T-helper 2 cell (primary cell): ENCODE data around the gene LRRTM4.
"Not testable (repeated sequence)": the region's sequence is repeated elsewhere in the genome, so short reads cannot be mapped to it uniquely, and the experiment has no call there.

Source experiments
- DNase-seq, 5 experiments: peaks; one replicate each; pipeline versions ENCODE4 v3.0.0 to v3.0.0-alpha.2; 2012 to 2022

Gene LRRTM4

DNA sequence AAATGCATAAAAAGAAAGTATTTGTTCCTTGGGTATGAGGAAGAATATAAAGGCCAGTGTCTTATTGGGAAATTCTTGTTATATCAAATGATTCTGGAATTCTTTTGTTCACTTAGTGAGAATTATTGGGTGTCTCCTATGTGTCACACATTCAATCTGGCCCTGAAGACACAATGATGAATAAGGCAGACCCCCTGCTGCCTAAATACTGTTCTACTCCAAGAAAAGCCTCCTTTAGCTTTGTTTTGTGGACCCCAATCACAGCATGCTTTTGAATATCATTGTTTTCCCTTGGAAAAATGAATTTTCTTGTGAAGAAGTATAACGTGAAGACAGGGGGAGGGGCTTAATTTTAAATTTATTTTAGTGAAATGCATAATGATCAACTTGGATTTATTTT lies 682.4 kb downstream of the LRRTM4 start:
- no peak for DNase-seq

DNA sequence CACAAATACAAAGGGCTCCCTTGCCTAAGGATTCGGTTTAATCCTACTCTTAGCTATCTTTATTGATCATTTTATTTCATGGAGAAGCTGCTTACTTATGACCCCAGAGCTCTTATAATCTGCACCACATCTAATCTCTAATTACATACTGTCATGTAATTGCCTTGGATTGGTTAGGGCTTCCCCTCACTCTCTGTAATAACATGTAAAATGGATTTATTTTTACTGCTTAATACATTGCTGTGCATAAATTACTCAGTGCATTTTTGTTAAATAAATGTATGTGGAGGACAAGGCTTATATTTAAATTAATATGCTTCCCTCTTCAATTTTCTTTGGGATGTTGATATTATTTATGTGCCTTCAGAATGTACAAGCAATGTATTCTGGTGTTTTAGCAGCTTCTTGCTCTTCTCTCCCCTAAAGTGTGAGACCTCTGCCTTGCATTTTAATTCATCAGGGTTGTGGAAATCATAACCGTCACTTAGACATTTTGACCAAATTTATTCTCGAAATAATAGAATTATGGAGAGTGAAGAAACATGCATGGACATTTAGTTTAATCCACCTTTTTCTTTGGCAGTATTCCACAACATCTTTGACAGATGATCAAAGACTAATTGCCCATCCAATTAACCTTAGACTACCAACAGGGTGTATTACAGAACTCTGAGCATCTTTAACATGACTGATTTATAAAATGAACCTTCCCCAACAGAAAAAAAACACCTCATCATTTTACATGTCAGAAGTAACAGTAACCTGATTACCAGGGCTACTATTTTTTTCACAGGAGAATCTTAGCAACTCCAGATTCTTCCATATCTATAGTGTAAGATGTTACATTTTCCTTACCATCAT lies 692.6 kb downstream of the LRRTM4 start:
- DNase-seq, result no peak

DNA sequence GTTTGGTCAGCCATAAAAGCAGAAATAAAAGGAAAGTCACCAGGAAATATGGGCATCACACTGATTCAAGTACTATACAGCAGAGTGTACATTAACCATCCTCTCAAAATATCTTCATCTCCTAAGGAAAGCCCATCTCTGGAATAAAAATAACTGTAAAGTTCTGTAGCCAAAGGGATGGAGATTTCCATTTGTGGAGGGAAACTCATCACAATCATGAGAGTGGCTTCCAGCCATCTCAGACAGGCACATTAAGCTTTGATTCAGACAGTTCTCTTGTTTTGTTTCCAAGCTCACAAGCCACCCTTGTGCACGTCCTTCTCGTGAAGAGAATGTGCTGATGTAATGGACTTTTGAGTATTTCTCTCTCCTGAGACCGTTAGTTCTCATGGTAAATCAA lies 695.5 kb downstream of the LRRTM4 start:
- DNase-seq, result no peak

DNA sequence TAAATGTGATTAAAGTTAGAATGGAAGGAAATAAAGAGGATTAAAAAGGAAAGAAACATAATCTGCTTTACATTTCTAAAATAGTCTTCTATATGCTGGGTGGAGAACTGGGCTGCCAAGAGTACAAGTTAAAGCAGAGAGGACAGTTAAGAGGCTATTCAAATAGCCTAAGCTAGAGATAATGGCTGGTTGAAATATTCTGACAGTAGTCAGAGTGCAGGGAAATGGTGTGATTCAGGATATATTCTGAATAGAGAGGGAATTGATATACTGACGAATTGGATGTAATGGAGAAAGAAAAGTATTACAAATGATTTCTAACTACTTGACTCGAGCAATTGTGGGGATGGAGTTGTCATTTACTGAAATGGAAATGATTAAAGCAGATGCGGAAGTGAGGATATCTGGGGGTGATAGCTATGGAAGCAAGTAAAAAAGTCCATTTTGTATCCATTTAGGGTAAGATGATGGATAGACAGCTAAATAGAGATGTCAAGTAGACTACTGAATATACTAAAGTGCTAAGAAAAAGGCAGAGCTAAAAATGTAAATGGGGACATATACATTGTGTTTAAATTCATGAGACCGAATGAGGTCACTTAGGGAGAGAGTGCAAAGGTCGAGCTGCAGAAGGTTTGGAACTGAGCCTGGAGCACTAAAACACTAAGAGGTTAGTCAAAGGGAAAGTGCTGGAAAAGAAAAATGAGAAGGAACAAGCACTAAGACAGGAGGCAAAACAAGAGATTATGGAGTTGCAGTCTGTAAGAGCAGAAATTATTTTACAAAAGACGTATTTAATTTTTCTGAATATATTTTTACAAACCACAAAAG lies 696.8 kb downstream of the LRRTM4 start:
- DNase-seq, result no peak

DNA sequence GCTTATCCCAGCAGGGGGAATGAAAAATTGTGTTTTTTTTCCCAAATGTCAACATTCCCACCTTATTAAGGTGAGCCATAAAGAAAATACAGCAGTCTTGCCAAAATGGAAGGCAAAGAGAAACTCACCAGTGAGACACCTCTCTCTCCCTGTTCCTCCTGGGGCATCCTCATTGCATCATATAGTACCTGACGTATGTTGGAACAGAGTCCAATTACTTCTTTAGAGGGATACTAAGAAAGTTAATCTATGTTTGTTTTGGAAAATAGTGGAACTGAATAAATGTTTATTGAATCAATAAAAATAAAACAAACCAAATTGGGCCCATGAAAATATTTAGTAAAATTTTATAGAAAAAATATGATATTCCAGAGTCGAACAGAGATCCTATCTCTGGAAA lies 700.4 kb downstream of the LRRTM4 start:
- DNase-seq, result no peak

DNA sequence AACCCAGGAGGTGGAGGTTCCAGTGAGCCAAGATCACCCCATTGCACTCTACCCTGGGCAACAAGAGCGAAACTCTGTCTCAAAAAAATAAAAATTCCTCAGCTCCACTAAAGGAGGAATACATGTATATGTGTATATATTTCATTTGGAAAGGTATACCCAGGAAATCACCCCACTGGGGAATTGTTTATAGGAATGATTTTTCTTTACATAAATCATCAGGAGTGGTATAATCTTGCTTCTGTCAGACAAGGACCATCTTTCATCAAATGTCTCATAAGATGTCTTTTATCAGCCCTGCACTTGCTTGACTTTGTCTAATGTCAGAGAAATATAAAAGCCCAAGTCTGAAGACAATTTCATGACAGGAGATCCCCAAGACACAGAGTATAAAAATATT lies 709.1 kb downstream of the LRRTM4 start:
- DNase-seq, result no peak

DNA sequence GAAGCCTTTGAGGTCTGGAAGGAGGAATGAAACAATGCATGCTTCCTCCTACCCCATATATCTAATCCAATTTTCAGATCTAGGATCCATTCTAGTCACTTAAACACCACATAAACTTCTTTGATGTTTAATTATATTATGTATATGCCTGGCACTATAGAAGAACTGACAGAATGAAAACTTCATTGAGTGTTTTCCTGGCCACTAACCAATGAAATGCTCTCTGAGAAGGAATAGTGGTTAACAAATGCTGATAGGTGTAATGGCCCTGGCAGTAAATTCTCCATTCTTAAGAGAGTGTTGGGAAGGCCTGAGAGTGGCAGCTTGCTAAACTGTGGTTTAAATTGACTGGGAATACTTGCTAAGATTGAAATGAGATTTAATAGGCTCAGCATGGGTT lies 710.0 kb downstream of the LRRTM4 start:
- no peak for DNase-seq

DNA sequence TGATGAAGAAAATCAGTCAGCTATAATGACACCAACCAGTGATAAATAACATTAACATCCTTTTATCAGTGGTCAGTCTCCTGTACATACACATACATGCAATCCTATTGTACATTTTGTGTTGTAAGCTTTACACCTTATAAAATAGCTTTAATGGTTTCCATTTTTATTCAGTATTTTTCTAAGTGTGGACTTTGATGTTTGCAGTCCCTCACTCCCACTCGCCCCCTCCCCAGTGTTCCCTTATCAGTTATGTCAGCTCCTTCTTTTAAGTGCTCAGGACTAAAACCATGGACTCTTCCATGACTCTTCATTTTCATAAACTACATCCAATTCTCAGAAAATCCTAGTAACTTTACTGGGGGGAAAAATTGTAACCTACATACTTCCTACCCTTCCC lies 713.0 kb downstream of the LRRTM4 start:
- DNase-seq, result no peak

DNA sequence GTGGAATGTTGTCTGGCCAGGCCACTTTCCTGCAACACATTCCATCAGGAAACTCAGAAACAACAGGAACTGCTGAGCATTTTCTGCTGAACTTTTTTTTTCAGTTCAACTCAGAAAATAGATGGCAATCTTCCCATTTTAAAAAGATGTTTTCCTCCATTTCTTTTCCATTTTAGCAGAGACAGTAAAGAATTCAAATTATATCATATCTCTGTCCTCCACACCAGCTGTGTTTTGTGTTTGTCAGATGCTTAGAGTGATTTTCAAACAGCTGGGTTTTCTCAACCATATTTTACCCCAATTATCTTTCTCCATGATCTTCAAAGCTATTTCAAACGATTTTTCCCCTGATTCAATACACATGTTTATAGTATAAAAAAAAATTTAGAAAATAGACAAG lies 713.4 kb downstream of the LRRTM4 start:
- no peak for DNase-seq

DNA sequence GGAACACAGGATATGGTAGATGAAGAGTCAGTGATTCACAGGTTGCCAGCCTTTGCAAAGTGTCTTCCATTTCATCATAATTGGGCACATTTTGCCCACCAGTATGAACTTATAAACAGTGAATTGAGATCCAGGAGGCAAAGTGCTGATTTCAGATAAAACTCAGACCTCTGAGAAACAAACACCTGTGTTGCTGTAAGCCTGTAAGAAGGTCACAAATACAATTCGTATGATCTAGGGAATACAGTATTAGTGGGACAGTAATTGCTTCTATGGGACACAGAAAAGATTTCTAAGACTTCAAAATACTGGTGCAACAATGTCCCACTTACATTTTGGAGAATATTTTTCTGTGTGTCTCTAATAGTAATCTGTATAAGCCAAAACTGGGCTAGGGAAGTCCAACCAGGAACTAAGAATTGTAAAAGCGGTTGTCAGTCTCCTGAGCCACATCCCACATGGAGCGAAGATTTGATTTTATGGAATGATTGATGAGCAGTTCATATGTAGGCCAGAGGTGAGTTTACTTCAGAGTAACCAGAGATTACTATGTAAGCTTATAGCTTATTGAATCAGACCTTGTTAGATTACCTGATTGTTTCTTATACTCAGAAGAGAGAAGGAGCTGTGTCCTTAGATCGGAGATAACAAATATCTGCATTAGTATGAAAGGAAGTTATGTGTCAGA lies 728.4 kb downstream of the LRRTM4 start:
- no peak for DNase-seq

DNA sequence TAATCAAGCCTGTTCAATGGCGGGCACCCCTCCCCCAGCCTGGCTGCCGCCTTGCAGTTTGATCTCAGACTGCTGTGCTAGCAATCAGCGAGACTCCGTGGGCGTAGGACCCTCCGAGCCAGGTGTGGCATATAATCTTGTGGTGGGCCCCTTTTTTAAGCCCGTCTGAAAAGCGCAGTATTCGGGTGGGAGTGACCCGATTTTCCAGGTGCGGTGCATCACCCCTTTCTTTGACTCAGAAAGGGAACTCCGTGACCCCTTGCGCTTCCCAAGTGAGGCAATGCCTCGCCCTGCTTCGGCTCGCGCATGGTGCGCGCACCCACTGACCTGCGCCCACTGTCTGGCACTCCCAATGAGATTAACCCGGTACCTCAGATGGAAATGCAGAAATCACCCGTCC lies 740.9 kb downstream of the LRRTM4 start:
- not testable (repeated sequence) for DNase-seq

DNA sequence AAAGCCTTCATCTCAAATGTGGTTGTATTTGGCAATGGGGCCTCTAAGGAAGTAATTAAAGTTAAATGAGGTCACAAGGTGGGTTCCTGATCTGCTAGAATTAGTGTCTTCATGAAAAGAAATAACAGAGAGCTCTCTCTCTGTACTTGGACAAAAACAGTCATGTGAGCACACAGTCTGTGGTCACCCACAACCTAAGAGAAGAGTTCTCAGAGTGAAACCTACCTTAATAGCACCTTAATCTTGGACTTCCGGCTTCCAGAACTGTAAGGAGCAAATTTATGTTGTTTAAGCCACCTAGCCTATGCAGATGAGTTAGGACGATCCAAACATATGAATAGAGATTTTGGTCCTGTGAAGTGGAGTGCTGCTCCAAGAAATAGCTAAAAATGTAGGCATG lies 758.9 kb downstream of the LRRTM4 start:
- DNase-seq, result no peak

DNA sequence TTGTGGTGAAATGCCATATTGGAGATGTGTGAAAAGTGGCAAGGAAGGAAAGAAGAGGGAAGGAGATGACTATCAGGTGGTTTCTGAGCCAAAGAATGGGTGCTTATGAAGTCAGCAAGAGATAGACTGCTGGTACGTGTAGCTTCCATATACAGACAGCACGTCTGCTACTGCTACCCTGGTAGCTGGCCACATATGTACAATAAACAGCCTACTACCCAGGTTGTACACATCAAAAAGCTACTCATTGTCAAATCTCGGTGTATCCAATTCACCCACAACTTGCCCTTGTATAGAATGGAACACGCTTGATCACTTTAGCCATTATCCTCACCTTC lies 761.8 kb downstream of the LRRTM4 start:
- DNase-seq, result no peak

DNA sequence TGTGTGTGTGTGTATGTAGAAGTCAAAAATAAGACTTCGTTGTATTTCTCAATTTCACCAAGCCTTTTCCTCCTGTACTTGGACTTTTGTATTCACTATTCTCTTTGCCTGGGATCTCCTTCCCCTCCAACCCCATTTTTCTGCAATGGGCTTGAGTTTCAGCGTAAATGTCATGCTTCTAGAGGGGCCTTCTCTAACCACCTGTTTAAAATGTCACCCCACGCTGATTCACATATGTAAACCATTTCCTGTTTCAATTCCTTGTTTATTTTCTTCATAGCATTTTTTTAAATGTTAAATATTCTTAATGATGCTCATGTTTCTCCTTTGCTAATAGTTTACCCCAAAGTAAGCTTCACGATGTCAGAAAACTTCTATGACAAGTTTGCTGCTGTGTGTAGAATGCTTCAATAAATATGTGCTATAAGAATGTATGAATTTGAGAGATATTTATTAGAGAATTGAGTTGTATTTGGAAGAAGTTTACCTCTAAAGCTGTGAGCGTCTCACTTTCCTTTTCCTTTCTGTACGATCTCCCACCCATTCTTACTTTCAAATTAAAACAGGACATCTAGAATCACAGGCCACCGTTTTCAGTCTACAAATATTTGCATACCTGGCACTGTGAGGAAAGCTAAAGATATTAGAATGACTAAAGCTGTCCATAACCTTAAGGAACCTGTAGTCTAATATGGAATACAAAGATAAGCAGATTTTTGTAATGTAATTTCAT lies 762.4 kb downstream of the LRRTM4 start:
- DNase-seq, result no peak

DNA sequence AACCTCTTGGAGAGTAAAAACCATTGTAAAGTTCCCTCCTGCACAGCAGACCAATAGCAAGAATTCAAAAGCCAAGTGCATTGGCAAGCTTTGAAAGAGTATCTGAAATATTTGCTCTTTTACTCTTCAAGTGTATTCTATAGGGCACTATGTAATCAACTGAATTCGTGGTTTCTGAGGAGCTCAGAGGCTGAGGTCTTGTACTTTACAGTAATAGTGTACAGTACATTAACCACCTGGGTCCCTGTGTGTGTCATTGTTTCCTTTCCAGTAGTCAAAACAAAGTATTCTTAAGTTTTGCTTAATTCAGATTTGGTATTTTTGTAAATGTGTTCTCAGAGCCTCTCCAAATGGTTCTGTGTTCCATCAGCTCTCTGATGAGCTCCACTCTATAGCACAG lies 769.7 kb downstream of the LRRTM4 start:
- no peak for DNase-seq

DNA sequence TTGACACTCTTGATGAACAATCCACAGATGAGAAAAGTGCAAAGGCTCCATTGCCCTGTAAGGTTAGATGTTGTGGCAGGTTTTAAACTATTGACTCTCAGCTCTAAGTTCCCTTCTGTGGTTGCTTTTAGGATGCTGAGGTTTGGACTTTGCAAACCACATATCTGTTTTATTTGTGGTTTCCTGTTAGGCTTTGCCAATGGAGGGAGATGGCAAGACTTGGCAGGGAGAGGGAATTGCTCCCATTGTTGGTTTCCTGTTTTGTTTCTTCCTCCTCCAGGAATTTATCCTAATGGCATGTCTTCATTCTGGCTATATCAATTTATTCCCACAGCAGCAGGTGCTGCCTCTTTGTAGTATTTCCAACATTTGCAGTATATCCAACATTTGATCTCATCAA lies 772.3 kb downstream of the LRRTM4 start:
- no peak for DNase-seq

DNA sequence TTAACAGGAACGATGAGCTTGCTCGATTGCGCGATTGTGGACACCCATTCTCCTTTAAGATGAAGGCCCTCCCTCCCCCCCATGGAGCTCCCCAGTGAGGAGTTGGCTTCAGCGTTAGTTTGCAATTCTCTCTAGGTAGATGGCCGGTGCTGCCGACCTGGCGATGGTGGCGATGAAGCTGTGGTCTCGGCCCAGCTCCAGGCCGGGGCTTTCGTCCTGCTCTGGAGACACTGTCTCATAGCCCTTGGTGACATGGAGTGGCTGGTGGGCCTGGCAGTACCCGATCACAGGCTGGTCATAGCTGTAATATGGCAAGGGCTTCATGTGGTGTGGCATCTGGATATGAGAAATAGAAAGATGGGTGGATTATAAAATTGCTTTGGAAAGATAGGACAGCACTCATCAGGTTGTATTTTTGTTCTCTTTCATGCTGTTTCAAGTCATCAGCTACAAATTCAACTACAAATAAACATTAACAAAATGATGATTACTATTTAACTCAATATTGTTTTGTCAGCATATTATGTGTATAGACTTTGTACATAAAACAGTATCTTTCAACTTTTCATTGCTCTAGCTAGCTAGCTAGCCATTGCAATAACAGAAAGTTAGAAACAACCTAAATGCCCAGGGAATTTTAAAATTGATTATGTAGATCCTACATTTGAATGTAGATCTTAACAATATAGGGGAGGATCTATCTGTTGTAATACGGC lies 773.4 kb downstream of the LRRTM4 start:
- DNase-seq, result no peak

DNA sequence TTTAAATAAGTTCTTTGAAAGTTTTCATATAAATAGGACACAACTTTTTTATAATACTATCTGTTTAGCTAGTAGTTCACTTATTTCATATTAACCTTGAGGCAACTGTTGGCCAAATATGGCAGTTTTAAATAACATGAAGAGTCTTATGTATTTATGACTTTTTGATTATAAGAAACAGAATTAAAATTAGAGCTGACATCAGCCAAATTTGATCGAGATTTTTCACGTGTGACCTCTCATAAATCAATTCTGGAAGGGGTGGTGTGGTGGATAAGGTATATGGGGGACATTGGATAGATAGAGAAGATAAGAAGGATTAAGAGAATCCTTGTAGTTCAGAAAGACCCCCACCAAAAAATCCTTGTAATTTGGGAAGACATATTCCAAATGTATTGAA lies 776.6 kb downstream of the LRRTM4 start:
- DNase-seq, result no peak

DNA sequence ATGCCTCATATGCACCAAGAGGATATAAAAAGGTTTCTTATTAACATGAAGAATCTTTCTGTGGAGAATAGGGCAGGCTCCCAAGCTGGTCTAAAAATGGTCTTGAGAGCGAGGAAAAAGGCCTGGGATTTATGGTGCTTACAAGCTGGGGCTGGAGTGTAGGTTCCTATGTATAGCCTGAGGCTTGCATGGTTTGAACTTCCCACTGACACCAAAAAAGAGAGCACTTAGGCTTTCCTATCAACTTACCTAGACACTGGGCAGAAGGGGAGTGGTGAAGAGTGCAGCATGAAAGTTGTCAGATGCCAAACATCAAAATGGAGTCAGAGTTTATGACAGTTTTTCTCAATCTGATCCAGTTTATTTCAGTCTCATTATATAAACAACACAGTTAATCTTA lies 784.6 kb downstream of the LRRTM4 start:
- DNase-seq, result no peak

DNA sequence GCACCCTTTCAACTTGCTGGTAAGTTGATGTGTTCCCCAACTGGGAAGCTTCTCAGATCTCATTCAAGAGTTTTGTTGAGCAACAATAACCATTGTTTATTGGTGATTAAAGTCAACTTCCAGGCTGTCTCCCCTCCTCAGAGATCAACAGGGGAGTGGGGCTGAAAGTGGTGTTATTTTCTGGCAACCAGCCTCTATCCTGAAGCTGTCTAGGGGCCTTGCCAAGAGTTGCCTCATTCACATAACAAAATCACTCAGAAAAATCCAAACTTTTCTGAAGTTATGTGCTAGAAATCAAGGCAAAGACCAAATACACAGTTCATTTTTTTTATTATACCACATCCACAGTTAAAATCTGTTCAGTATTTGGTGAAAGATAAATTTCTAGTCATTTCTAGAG lies 788.4 kb downstream of the LRRTM4 start:
- DNase-seq, result no peak

DNA sequence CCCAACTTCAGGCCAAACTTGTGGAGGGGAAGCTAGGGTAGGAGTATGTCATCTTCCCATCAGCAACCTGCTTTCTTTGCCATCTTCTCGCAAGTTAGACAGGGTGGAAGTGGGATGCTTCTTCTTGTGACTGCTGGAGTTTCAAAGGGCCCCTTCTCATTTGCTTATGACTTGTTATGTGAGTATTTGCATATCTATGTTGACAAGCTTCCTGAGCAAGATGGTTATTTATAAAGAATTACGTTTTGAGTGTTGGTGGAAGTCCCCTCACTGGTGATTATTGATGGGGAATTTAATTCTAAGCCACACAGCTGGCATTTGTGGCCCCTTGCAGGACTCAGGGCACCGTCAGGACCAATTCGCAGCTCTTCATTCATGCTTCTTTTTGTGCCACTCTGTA lies 791.0 kb downstream of the LRRTM4 start:
- DNase-seq, result no peak

DNA sequence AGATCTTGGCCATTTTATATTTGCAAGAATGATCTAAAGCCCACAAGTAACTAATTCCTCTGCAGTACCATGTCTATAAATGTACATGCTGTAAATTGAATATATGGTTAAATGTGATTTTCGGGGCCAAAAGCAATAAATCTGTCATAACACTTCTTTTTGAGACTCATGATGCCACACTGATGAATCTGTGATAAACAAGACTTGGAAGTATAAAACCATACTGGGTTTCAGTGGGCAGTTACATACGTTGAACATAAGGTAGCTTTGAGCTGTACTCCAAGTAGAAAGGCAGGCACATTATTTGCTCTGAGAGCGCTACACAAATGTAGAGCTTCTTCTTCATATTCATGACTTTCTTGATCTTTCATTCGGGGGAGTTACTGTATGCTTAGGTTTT lies 792.2 kb downstream of the LRRTM4 start:
- no peak for DNase-seq
